Left ventricle myocardium inferior (tissue), 1 donor: ENCODE measurements around the gene TPK1. TPM values are rescaled to one million over a fixed set of nuclear protein-coding genes. Genes with fewer than 3 reads are reported as not detected.

Experiments used
- DNase-seq: peaks from one replicate; pipeline ENCODE4 v3.0.0-alpha.2; 2020
- H3K27ac ChIP-seq: fragments of 200-600 bp; replicated peaks from 2 replicates; pipeline ENCODE4 v1.8.0; 2021
- H3K27me3 ChIP-seq: fragments of 200-600 bp; 2 replicates; pipeline ENCODE4 v1.8.0; 2021; ENCODE audit warnings: low read depth
- H3K36me3 ChIP-seq: fragments of 200-600 bp; 2 replicates; pipeline ENCODE4 v1.8.0; 2021
- H3K4me1 ChIP-seq: fragments of 200-600 bp; 2 replicates; pipeline ENCODE4 v1.8.0; 2021
- H3K4me3 ChIP-seq: fragments of 200-600 bp; 2 replicates; pipeline ENCODE4 v1.8.0; 2021; ENCODE audit warnings: mild to moderate bottlenecking, moderate library complexity
- H3K9me3 ChIP-seq: fragments of 200-600 bp; replicated peaks from 2 replicates; pipeline ENCODE4 v1.8.0; 2021
- intact Hi-C: fragments of 100-400 bp; cut with micrococcal nuclease; formaldehyde crosslinking; loops from one replicate; pipeline ENCODE4 v1.11.0; 2022
- total RNA-seq: library from RNA; stranded (reverse); fragmentation: NEBNext Ultra II Directional; extraction: Animal tissue kit (Norgen Biotek cat#: 25700); gene quantifications from one replicate; pipeline ENCODE4 v1.2.1, GENCODE V29; 2021
- TF ChIP-seq, protein P1 (sequence below): fragments of 200-600 bp; IDR thresholded peaks from 2 replicates; pipeline ENCODE4 v1.8.0; 2021; ENCODE audit warnings: antibody characterized with exemption, mild to moderate bottlenecking, borderline replicate concordance
- donor health status: DM: no; HTN: yes; CAD: no; lungs with severe emphysema.

TPK1 gene
- total RNA-seq, 1 donor from 2014 or later, result 3.5 TPM

DNA sequence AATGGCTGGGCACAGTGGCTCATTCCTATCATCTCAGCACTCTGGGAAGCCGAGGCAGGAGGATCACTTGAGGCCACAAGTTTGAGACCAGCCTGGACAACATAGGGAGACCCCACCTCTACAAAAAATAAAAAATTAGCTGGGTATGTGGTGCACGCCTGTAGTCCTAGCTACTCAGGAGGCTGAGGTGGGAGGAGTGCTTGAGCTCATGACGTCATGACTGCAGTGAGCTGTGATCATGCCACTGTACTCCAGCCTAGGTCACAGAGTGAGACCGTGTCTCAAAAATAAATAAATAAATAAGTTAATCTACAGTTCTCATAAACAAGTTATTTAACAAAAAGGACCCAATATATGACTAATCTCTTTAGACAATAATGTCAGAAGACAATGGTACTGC is 76.2 kb downstream of the TPK1 start:
- intact Hi-C loops, result no loop called here
- no peak for DNase-seq

DNA sequence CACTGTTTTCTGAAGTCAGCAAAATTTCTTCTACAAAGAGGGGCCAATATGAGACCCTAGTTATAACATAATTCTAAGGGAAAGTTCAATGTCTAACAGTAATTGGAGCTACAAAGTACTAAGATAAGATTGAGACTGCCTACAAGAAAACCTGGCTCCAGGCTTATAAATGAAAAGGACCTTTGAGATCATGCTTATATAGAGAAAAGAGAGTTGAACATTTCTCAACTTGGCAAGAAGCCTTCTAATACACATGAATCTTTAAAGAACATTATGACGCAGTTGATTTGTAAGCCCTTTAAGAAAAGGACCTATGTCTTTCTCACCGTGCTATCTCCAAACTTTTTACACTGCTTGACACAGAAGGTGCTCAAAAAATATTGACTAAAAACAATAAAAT is 87.9 kb downstream of the TPK1 start:
- Histone ChIP-seq H3K9me3 (peaks cover 18% of the 10 kb centered on the region), H3K4me3 (no peak overlapping the region), H3K4me1 (no peaks in the 10 kb centered on the region), H3K36me3 (no peaks in the 10 kb centered on the region), H3K27ac (no peak overlapping the region), H3K27me3 (no peaks in the 10 kb centered on the region)
- DNase-seq, result no peak
- intact Hi-C loops, result no loop called here
- TF ChIP-seq, protein P1, sequence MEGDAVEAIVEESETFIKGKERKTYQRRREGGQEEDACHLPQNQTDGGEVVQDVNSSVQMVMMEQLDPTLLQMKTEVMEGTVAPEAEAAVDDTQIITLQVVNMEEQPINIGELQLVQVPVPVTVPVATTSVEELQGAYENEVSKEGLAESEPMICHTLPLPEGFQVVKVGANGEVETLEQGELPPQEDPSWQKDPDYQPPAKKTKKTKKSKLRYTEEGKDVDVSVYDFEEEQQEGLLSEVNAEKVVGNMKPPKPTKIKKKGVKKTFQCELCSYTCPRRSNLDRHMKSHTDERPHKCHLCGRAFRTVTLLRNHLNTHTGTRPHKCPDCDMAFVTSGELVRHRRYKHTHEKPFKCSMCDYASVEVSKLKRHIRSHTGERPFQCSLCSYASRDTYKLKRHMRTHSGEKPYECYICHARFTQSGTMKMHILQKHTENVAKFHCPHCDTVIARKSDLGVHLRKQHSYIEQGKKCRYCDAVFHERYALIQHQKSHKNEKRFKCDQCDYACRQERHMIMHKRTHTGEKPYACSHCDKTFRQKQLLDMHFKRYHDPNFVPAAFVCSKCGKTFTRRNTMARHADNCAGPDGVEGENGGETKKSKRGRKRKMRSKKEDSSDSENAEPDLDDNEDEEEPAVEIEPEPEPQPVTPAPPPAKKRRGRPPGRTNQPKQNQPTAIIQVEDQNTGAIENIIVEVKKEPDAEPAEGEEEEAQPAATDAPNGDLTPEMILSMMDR, result no peak

More for the DNA sequence above, 76.2 kb downstream of the TPK1 start:
- Histone ChIP-seq H3K36me3 (no peaks in the 10 kb centered on the region), H3K4me1 (no peaks in the 10 kb centered on the region), H3K4me3 (no peak overlapping the region), H3K9me3 (no peaks in the 10 kb centered on the region), H3K27me3 (no peaks in the 10 kb centered on the region), H3K27ac (no peak overlapping the region)
- TF ChIP-seq, protein P1, result no peak

DNA sequence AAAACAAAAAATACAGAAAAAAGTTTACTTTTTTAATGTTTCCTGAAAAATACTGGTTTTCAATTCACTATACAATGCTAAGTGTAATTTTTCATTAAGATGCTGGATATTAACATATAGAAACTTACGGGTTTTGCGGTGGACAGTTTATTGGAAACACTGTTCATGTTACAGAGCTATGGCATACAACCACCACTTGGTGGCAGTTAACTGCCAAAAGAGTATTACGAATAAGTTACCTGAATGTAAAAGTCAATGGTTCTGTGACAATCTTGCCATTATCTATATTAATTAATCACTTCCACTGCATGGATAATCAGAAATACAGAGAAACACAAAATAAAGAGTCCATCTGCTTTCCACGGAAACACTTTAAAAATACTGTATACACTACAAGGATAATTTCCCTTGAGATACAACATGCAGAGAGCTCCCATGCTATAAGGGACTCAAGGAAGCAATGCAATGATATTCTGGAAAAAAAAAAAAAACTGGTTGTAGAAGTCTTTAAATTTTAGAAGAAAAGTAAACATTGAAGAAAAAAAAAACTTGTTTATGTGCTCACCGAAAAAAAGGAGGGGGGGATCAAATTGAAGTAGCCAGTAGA is 97.0 kb downstream of the TPK1 start:
- no peak for DNase-seq
- Histone ChIP-seq H3K9me3 (no peaks in the 10 kb centered on the region), H3K4me3 (no peak overlapping the region), H3K36me3 (no peaks in the 10 kb centered on the region), H3K27ac (no peak overlapping the region), H3K4me1 (peaks cover 11% of the 10 kb centered on the region), H3K27me3 (no peaks in the 10 kb centered on the region)
- intact Hi-C loops, result no loop called here
- TF ChIP-seq, protein P1, result peak; percentile 83

DNA sequence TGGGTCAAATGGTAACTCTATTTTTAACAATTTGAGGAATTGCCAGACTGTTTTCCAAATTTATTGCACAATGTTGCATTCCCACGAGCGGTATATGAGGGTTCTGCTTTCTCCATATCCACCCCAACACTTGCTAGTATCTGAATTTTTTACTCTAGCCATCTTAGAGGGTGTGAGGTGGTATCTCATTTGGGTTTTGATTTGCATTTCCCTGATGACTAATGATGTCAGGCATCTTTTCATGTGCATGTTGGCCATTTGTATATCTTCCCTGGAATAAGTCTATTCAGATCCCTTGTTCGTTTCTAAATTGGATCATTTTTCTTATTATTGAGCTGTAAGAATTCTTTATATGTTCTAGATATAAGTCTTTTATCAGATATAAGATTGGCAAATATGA is 97.7 kb downstream of the TPK1 start:
- Histone ChIP-seq H3K4me1 (peaks cover 11% of the 10 kb centered on the region), H3K27ac (no peak overlapping the region), H3K4me3 (no peak overlapping the region), H3K36me3 (no peaks in the 10 kb centered on the region), H3K27me3 (no peaks in the 10 kb centered on the region), H3K9me3 (no peaks in the 10 kb centered on the region)
- intact Hi-C loops, result no loop called here
- TF ChIP-seq, protein P1, result no peak
- no peak for DNase-seq

DNA sequence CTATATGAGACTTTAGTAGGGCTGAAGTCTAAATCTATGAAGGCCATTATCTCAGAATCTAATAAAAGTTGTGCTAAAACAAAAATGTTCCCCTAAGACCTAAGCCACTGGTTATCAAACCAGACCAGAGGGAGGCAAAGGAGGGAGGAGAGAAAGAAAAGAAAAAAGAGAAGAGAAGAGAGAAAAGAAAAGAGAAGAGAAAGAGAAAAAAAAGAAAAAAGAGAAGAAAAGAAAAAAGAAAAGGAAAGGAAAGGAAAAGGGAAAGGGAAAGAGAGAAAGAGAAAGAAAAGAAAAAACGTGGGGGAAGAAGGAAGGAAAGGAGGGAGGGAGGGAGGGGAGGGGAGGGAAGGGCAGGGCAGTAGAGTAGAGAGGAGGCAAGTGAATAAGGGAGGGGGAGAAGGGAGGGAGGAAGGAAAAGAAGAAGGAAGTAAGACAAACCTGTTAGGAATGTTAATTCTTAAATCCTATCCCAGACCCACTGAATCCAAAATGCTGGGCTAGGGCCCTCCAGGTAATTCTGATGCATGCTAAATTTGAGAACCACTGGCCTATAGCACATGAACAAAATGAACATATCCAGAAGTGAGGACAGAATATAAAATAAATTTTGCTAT is 98.9 kb downstream of the TPK1 start:
- Histone ChIP-seq H3K9me3 (no peaks in the 10 kb centered on the region), H3K36me3 (no peaks in the 10 kb centered on the region), H3K27ac (no peak overlapping the region), H3K4me3 (no peak overlapping the region), H3K4me1 (peaks cover 11% of the 10 kb centered on the region), H3K27me3 (no peaks in the 10 kb centered on the region)
- intact Hi-C loops, result no loop called here
- TF ChIP-seq, protein P1, result no peak
- no peak for DNase-seq
